Naive thymus-derived CD8-positive, alpha-beta T cell (primary cell): ENCODE measurements around the gene PARP4. TPM values are rescaled to one million over a fixed set of nuclear protein-coding genes. Genes with fewer than 3 reads are reported as not detected.
A peak's percentile ranks its signal among the peaks of the same experiment; 100 is the strongest.
"Not testable (repeated sequence)": the region's sequence is repeated elsewhere in the genome, so short reads cannot be mapped to it uniquely, and the experiment has no call there.

Source experiments
- ATAC-seq, 2 donors: fragments of 150-1000 bp; cut with Tn5 transposase in 1 of 2; sonication (Bioruptor Pico), chemical (Tn5 transposase) in 1 of 2; 1 replicate in 1 of 2; 2 replicates in 1 of 2; pipeline ENCODE4 v1.10.0; 2021; ENCODE audit warnings: mild to moderate bottlenecking in 2 of 2, moderate library complexity in 2 of 2
- POLR2A ChIA-PET: fragments of 350-600 bp; sonication (Branson Sonifier 250); formaldehyde crosslinking; loops from one replicate; lab custom pipeline; 2021; ENCODE audit warnings: antibody characterized with exemption; lab: Charles Lee
- DNase-seq, 10 donors: peaks; one replicate each; pipeline versions ENCODE4 v3.0.0 to v3.0.0-alpha.2; 2020 to 2022
- H3K27ac Mint-ChIP-seq, 10 donors: one replicate each; pipeline ENCODE4 v1.8.0; 2020 to 2022; ENCODE audit warnings: mild to moderate bottlenecking in 10 of 10, mixed read lengths in 10 of 10, moderate library complexity in 4 of 10, inconsistent platforms in 1 of 10
- H3K27me3 Mint-ChIP-seq, 5 donors: one replicate each; pipeline ENCODE4 v1.8.0; 2021 to 2022; ENCODE audit warnings: mixed read lengths in 5 of 5
- H3K36me3 Mint-ChIP-seq, 3 donors: one replicate each; pipeline ENCODE4 v1.8.0; 2020 to 2022; ENCODE audit warnings: mixed read lengths in 3 of 3, mild to moderate bottlenecking in 2 of 3, inconsistent platforms in 1 of 3
- H3K4me1 Mint-ChIP-seq, 4 donors: one replicate each; pipeline ENCODE4 v1.8.0; 2021 to 2022; ENCODE audit warnings: mixed read lengths in 4 of 4
- H3K4me3 Mint-ChIP-seq, 10 donors: one replicate each; pipeline ENCODE4 v1.8.0; 2020 to 2022; ENCODE audit warnings: mild to moderate bottlenecking in 10 of 10, mixed read lengths in 10 of 10, moderate library complexity in 6 of 10, inconsistent platforms in 1 of 10
- H3K9me3 Mint-ChIP-seq, 9 donors: one replicate each; pipeline ENCODE4 v1.8.0; 2020 to 2022; ENCODE audit warnings: mixed read lengths in 9 of 9, mild to moderate bottlenecking in 3 of 9, inconsistent platforms in 1 of 9, moderate library complexity in 1 of 9
- polyA plus RNA-seq, 3 donors: library from polyadenylated mRNA; unstranded; fragments of 300-500 nt; fragmentation: Illumina TruSeq; gene quantifications; one replicate each; pipeline ENCODE4 v1.2.3, GENCODE V29; 2021
- total RNA-seq, 8 experiments: library from RNA in 2 of 8; stranded (reverse) in 2 of 8; gene quantifications; one replicate each; pipeline ENCODE4 v1.2.3 and lab custom pipeline; 2021 to 2026

Gene PARP4
- total and polyA plus RNA-seq, 5 experiments from 2014 or later, result 37.0 to 73.4 (median 48.1) TPM

- not testable (repeated sequence) for H3K36me3 Mint-ChIP-seq
Observed at GRCh38 chr13:24380881-24381280, 131.7 kb downstream of the PARP4 start.

GRCh38 chr13:24380227-24380626 is 132.4 kb downstream of the PARP4 start:
- H3K36me3 Mint-ChIP-seq, H3K9me3 Mint-ChIP-seq, H3K27me3 Mint-ChIP-seq, POLR2A ChIA-PET: not testable (repeated sequence)
- ATAC-seq (peak in 1 of 2 donors; percentile 42), DNase-seq (peak in 1 of 10 donors; percentile 7)
- Mint-ChIP-seq H3K4me1 (peaks cover 8 to 16% (median 11%) of the 10 kb centered on the region in 4 donors), H3K4me3 (peak overlapping the region in 1 of 10 donors; percentile 29), H3K27ac (peak overlapping the region in 1 of 10 donors; percentile 18)

More at GRCh38 chr13:24380881-24381280, 131.7 kb downstream of the PARP4 start:
- DNase-seq, POLR2A ChIA-PET, H3K9me3 Mint-ChIP-seq, ATAC-seq, H3K4me3 Mint-ChIP-seq, H3K27ac Mint-ChIP-seq, H3K27me3 Mint-ChIP-seq: not testable (repeated sequence)
- H3K4me1 Mint-ChIP-seq, result peaks cover 8 to 16% (median 11%) of the 10 kb centered on the region in 4 donors

- DNase-seq, H3K27ac Mint-ChIP-seq, H3K36me3 Mint-ChIP-seq, POLR2A ChIA-PET, H3K9me3 Mint-ChIP-seq, H3K4me1 Mint-ChIP-seq, H3K4me3 Mint-ChIP-seq, ATAC-seq: not testable (repeated sequence)
- H3K27me3 Mint-ChIP-seq, result peaks cover 6 to 23% (median 16%) of the 10 kb centered on the region in 5 donors
Observed at GRCh38 chr13:24371273-24371672, 141.3 kb downstream of the PARP4 start.

Other genes starting within 250 kb of the PARP4 start
- under 1 TPM; 0.26 to 0.33 TPM for gene C1QTNF9, start 203.2 kb downstream of the PARP4 start, total RNA-seq
- not detected for gene C1QTNF9, start 203.2 kb downstream of the PARP4 start, polyA plus RNA-seq
- gene ATP12A, start 167.6 kb upstream of the PARP4 start, total RNA-seq, result not detected
- gene ATP12A, start 167.6 kb upstream of the PARP4 start, polyA plus RNA-seq, result not detected